ENCODE results near the gene REEP5. TPM values are rescaled to one million over a fixed set of nuclear protein-coding genes. Genes with fewer than 3 reads are reported as not detected.

REEP5 gene
- total RNA-seq, 2 experiments from 2014 or later, result 95.0 to 96.3 TPM

DNA sequence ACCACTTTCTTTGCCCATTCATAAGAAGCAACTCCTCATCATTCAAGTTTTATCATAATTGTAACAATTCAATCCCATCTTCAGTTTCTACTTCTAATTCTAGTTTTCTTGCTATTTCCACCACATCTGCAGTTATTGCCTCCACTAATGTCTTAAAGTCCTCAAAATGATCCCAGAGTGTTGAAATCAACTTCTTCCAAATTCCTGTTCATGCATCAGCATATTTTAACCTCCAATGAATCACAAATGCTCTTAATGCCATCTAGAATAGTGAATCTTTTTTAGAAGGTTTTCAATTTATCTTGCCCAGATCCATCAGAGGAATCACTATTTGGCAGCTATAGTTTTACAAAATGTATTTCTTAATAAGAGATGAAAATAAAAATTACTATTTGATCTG lies 64.2 kb downstream of the REEP5 start:
- H3K36me3 Mint-ChIP-seq (ENCODE audit: low read depth), result peaks cover 15% of the 10 kb centered on the region
- ChIA-PET CTCF (no interaction called here), POLR2A (no interaction called here)
- peaks cover 2% of the 10 kb centered on the region for H3K9me3 Mint-ChIP-seq
- DNase-seq, result no peak
- H3K27me3 Mint-ChIP-seq, result peaks cover 25% of the 10 kb centered on the region
- H3K27ac Mint-ChIP-seq, result no peak overlapping the region
- no peak overlapping the region for H3K4me3 Mint-ChIP-seq
- peaks cover 21% of the 10 kb centered on the region for H3K4me1 Mint-ChIP-seq

- ChIA-PET CTCF (no interaction called here), POLR2A (no interaction called here)
- Mint-ChIP-seq H3K27me3 (peaks cover 36% of the 10 kb centered on the region), H3K27ac (no peak overlapping the region), H3K36me3 (ENCODE audit: low read depth) (peaks cover 5% of the 10 kb centered on the region), H3K4me3 (no peak overlapping the region), H3K9me3 (peaks cover 2% of the 10 kb centered on the region), H3K4me1 (no peaks in the 10 kb centered on the region)
- DNase-seq, result no peak
Measured at GRCh38 chr5:112854651-112855050, 67.4 kb downstream of the REEP5 start.

GRCh38 chr5:112849912-112850311 lies 72.1 kb downstream of the REEP5 start:
- Mint-ChIP-seq H3K4me3 (no peak overlapping the region), H3K27me3 (peaks cover 24% of the 10 kb centered on the region), H3K36me3 (ENCODE audit: low read depth) (peaks cover 3% of the 10 kb centered on the region), H3K4me1 (peaks cover 3% of the 10 kb centered on the region), H3K27ac (no peak overlapping the region), H3K9me3 (peaks cover 2% of the 10 kb centered on the region)
- no peak for DNase-seq
- CTCF ChIA-PET, result no interaction called here
- POLR2A ChIA-PET, result interaction anchor here (1.0 kb wide), 1 partner anchor 11 kb away, joined by 3 read pairs; the partner anchor contains the start of gene SRP19

DNA sequence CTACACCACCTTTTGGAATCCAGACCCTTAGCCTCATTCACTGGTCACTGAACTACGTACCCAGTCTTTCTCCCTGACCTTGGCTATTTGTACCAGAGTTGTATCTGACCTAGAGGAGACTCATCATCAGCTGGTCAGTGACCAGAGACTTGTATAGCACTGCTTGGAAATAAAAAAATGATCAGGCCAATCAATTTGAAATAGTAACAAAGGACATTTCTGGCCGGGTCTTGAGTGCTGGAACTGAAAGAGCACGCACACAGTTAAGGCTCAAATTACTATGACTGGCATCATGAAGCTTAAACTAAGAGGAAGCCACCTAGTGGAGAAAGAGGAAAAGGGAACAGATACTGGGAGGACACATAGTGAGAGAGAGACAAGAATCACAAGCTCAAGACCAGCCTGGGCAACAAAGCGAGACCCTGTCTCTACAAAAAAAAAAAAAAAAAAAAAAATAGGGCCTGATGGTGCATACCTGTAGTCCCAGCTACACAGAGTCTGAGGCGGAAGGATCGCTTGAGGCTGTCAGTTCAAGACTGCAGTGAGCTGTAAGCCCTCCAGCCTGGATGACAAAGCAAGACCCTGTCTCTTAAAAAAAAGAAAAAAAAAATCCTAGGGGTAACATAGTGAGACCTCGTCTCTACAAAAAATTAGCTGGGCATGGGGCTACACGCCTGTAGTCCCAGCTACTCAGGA lies 73.8 kb downstream of the REEP5 start:
- Mint-ChIP-seq H3K36me3 (ENCODE audit: low read depth) (peaks cover 3% of the 10 kb centered on the region), H3K4me1 (peaks cover 3% of the 10 kb centered on the region), H3K27ac (no peak overlapping the region), H3K9me3 (no peaks in the 10 kb centered on the region), H3K27me3 (peaks cover 11% of the 10 kb centered on the region), H3K4me3 (no peak overlapping the region)
- DNase-seq, result no peak
- ChIA-PET POLR2A (interaction anchor here (1.1 to 1.2 kb wide), 2 partner anchors 13 to 74 kb away, joined by 6 to 8 read pairs; partner anchors contain the start of genes REEP5 and SRP19), CTCF (interaction anchor here (0.6 to 1.6 kb wide), 30 partner anchors 9 to 297 kb away, joined by 3 to 29 read pairs (median 4); partner anchors contain the start of genes DCP2, REEP5 and SRP19)

DNA sequence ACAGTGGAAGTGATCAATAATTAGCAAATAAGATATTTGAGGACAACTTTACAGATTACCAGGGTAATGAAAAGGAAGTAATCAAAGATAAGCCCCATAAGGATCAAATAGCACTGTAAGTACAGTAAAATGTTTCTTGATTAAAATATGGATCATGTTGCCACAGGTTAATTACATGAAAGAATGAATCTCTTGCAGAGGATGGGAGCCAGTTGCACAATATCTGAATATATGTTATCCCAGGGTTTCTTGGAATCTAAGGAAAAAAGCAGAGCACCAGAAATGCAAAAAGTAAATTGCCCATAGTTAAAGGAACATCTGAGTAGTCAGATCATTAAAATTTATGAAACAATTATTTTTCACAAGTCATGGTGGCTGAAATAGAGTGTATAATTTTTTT lies 74.7 kb downstream of the REEP5 start:
- no peak overlapping the region for H3K27ac Mint-ChIP-seq
- H3K4me3 Mint-ChIP-seq, result no peak overlapping the region
- H3K27me3 Mint-ChIP-seq, result peaks cover 7% of the 10 kb centered on the region
- ChIA-PET CTCF (no interaction called here), POLR2A (no interaction called here)
- no peak for DNase-seq
- peaks cover 3% of the 10 kb centered on the region for H3K4me1 Mint-ChIP-seq
- peaks cover 6% of the 10 kb centered on the region for H3K36me3 Mint-ChIP-seq (ENCODE audit: low read depth)
- H3K9me3 Mint-ChIP-seq, result no peaks in the 10 kb centered on the region

DNA sequence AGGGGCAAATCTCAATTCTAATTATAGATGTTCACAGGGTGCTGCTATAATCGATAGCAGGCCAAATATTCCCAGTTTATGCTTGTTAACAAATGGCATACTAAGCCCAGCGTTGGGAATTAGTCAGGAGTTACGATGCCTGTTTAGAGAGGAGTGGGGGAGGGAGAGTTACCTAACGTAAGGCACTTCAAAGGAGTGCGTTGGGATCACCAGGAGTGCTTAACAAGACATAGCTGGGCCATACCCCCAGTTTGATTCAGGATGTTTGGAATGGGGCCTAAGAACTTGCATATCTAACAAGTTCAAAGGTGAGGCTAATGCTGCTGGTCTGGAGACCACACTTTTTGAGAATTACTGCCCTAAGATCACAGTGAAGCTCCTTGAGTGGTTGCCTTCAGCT lies 75.5 kb downstream of the REEP5 start:
- H3K9me3 Mint-ChIP-seq, result no peaks in the 10 kb centered on the region
- CTCF ChIA-PET, result no interaction called here
- H3K27ac Mint-ChIP-seq, result no peak overlapping the region
- peaks cover 3% of the 10 kb centered on the region for H3K4me1 Mint-ChIP-seq
- no peak overlapping the region for H3K4me3 Mint-ChIP-seq
- DNase-seq, result no peak
- peaks cover 5% of the 10 kb centered on the region for H3K27me3 Mint-ChIP-seq
- H3K36me3 Mint-ChIP-seq (ENCODE audit: low read depth), result peaks cover 6% of the 10 kb centered on the region
- POLR2A ChIA-PET, result no interaction called here

DNA sequence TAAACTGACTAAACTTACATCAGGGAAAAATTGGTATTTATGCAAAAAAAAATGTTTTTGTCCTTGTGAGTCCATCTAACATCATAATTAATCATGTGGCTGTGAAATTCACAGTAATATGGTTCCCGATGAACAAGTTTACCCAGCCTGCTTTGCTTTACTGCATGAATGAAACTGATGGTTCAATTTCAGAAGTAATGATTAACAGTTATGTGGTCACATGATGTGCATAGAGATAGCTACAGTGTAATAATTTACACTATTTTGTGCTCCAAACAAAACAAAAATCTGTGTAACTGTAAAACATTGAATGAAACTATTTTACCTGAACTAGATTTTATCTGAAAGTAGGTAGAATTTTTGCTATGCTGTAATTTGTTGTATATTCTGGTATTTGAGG lies 77.5 kb downstream of the REEP5 start:
- ChIA-PET CTCF (no interaction called here), POLR2A (interaction anchor here (1.5 kb wide), 1 partner anchor 16 kb away, joined by 4 read pairs; the partner anchor contains the start of gene SRP19)
- Mint-ChIP-seq H3K36me3 (ENCODE audit: low read depth) (peaks cover 13% of the 10 kb centered on the region), H3K27ac (no peak overlapping the region), H3K9me3 (no peaks in the 10 kb centered on the region), H3K4me1 (peaks cover 3% of the 10 kb centered on the region), H3K4me3 (no peak overlapping the region), H3K27me3 (no peaks in the 10 kb centered on the region)
- DNase-seq, result no peak

DNA sequence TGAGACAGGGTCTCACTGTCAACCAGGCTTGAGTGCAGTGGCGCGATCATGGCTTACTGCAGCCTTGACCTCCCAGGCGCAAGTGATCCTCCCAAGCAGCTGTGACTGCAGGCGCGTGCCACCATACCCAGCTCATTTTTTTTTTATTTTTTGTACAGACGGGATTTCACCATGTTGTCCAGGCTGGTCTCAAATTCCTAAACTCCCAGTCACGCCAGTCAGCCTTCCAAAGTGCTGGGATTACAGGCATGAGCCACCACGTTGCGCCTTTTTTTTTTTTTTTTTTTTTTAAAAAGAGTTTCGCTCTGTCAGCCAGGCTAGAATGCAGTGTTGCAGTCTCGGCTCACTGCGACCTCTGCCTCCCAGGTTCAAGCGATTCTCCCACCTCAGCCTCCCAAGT lies 88.1 kb downstream of the REEP5 start:
- ChIA-PET POLR2A (no interaction called here), CTCF (interaction anchor here (0.7 to 6.6 kb wide), 2 partner anchors 14 to 30 kb away, joined by 4 to 23 read pairs; no protein-coding TSS in a partner anchor)
- DNase-seq, result no peak
- H3K4me1 Mint-ChIP-seq, result peaks cover 4% of the 10 kb centered on the region
- H3K9me3 Mint-ChIP-seq, result no peaks in the 10 kb centered on the region
- no peak overlapping the region for H3K27ac Mint-ChIP-seq
- no peaks in the 10 kb centered on the region for H3K27me3 Mint-ChIP-seq
- peaks cover 45% of the 10 kb centered on the region for H3K36me3 Mint-ChIP-seq (ENCODE audit: low read depth)
- H3K4me3 Mint-ChIP-seq, result no peak overlapping the region

- POLR2A ChIA-PET, result no interaction called here
- DNase-seq, result no peak
- H3K9me3 Mint-ChIP-seq, result no peaks in the 10 kb centered on the region
- peaks cover 4% of the 10 kb centered on the region for H3K4me1 Mint-ChIP-seq
- CTCF ChIA-PET, result no interaction called here
- H3K36me3 Mint-ChIP-seq (ENCODE audit: low read depth), result peaks cover 28% of the 10 kb centered on the region
- H3K27ac Mint-ChIP-seq, result no peak overlapping the region
- H3K4me3 Mint-ChIP-seq, result no peak overlapping the region
- no peaks in the 10 kb centered on the region for H3K27me3 Mint-ChIP-seq
Measured at GRCh38 chr5:112830378-112830777, 91.6 kb downstream of the REEP5 start.

Other genes with a start within 250 kb of the REEP5 start
- 10 to 100 TPM; 21.7 to 21.9 TPM for gene APC, start 184.3 kb downstream of the REEP5 start, total RNA-seq
- 10 to 100 TPM; 54.6 to 68.3 TPM for gene SRP19, start 60.9 kb downstream of the REEP5 start, total RNA-seq
- gene DCP2, start 54.6 kb upstream of the REEP5 start, total RNA-seq, result 100 to 1,000 TPM; 135 to 138 TPM